Testis (tissue), 3 donors: ENCODE results near the gene EPHA7. TPM values are rescaled to one million over a fixed set of nuclear protein-coding genes. Genes with fewer than 3 reads are reported as not detected.

ENCODE experiments used
- DNase-seq: peaks from one replicate; pipeline ENCODE4 v3.0.0-alpha.2; 2019
- H3K27ac ChIP-seq, 2 donors: fragments of 200-600 bp; sonication (generic); one replicate each; pipeline ENCODE4 v1.5.1; 2019
- H3K27me3 ChIP-seq: fragments of 200-600 bp; sonication (generic); one replicate; pipeline ENCODE4 v1.5.1; 2019
- H3K36me3 ChIP-seq: fragments of 200-600 bp; sonication (generic); one replicate; pipeline ENCODE4 v1.5.1; 2017; ENCODE audit warnings: low read depth; ENCODE audit errors: missing control alignments
- H3K4me1 ChIP-seq: fragments of 200-600 bp; sonication (generic); one replicate; pipeline ENCODE4 v1.5.1; 2019
- H3K4me3 ChIP-seq, 2 donors: fragments of 200-600 bp; sonication (generic); one replicate each; pipeline ENCODE4 v1.5.1; 2017 to 2019
- H3K9me3 ChIP-seq: fragments of 200-600 bp; sonication (generic); one replicate; pipeline ENCODE4 v1.5.1; 2017
- POLR2A ChIP-seq: fragments of 450-650 bp; IDR thresholded peaks from one replicate; pipeline ENCODE4 v1.6.1; 2017; ENCODE audit warnings: antibody characterized with exemption, mild to moderate bottlenecking, moderate library complexity
- WGBS, 2 donors: methylation state at CpG; one replicate each; pipeline ENCODE4 v1.1.5; 2018; 5-methylcytosine and 5-hydroxymethylcytosine counted together
- intact Hi-C: fragments of 100-400 bp; cut with DNase I; formaldehyde crosslinking; loops from one replicate; pipeline ENCODE4 v1.15.1; 2023; ENCODE audit warnings: low total_unique reads
- polyA plus RNA-seq: library from polyadenylated mRNA; stranded (reverse); fragments of 350-450 nt; fragmentation: Illumina TruSeq; extraction: RNeasy Lipid Tissue Mini Kit (QIAGEN cat#74804); gene quantifications from one replicate; pipeline ENCODE4 v1.2.3, GENCODE V29; 2014; ENCODE audit warnings: low read depth, low replicate concordance; ENCODE audit not compliant: insufficient read depth
- total RNA-seq, 2 donors: library from RNA; depleted of rRNA; stranded (reverse); fragments of >200 nt; gene quantifications; one replicate each; pipeline ENCODE4 v1.2.3, GENCODE V29; 2016
- TF ChIP-seq, protein P1 (sequence below), 3 experiments: fragments of 450-650 bp in 2 of 3; fragments of 200-600 bp in 1 of 3; sonication (generic) in 1 of 3; IDR thresholded peaks; one replicate each; pipeline ENCODE4 v1.5.1; 2016 to 2019; ENCODE audit warnings: antibody characterized with exemption in 3 of 3, mild to moderate bottlenecking in 2 of 3, moderate library complexity in 1 of 3

The EPHA7 gene
- total and polyA plus RNA-seq, 3 donors from 2014 or later: 3.4 to 7.2 (median 4.8) TPM

DNA sequence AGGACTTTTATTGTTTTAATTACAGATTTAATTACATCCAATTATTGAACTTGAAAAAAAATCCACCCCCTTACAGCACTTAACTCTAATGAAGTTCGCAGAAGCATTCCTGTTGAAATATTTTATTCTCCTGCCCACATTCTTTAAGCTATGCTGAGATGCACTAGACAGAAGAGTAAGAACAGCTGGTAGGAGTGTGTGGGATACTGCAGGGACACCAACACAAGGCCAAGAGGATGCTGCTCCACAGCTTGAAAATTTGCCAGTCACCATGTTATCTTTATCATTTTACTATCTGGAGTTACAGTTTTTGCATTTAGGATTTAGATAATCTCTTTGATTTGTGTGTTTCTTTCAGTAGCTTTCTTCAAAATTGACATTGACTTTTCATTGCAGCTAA, 180.7 kb downstream of the EPHA7 start:
- intact Hi-C loops: no loop called here

DNA sequence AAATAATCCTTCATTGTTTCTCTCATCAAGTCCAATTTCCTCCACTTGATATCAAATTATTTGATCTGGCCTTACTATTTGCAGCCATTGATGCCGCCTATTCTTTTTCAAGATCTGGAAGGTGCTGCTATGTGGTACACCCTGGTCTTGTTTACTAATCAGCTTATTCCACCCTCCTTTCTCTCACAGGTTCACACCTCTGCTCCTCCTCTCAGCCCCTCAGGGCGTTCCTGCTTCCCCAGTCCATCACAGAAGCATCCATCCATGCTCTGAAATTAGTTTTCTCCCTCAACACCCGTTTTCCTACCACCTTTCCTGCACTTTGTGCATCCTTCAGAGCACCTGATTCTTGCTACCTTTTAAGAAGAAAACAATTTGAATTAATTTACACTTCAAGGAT, 183.6 kb downstream of the EPHA7 start:
- TF ChIP-seq POLR2A: no peak
- Histone ChIP-seq H3K4me1 (no peaks in the 10 kb centered on the region), H3K4me3 (no peak overlapping the region), H3K27me3 (no peaks in the 10 kb centered on the region), H3K36me3 (no peaks in the 10 kb centered on the region), H3K9me3 (no peaks in the 10 kb centered on the region), H3K27ac (no peak overlapping the region)
- 71 to 85% methylated on average over 3 of the region's 3 CpGs for WGBS, 2 donors
- intact Hi-C loops: no loop called here
- DNase-seq: no peak

More for the DNA sequence above, 180.7 kb downstream of the EPHA7 start:
- H3K27ac ChIP-seq: no peak overlapping the region
- 44 to 49% methylated on average over 1 of the region's 1 CpG for WGBS, 2 donors
- H3K4me1 ChIP-seq: no peaks in the 10 kb centered on the region
- no peaks in the 10 kb centered on the region for H3K36me3 ChIP-seq
- TF ChIP-seq, protein P1, sequence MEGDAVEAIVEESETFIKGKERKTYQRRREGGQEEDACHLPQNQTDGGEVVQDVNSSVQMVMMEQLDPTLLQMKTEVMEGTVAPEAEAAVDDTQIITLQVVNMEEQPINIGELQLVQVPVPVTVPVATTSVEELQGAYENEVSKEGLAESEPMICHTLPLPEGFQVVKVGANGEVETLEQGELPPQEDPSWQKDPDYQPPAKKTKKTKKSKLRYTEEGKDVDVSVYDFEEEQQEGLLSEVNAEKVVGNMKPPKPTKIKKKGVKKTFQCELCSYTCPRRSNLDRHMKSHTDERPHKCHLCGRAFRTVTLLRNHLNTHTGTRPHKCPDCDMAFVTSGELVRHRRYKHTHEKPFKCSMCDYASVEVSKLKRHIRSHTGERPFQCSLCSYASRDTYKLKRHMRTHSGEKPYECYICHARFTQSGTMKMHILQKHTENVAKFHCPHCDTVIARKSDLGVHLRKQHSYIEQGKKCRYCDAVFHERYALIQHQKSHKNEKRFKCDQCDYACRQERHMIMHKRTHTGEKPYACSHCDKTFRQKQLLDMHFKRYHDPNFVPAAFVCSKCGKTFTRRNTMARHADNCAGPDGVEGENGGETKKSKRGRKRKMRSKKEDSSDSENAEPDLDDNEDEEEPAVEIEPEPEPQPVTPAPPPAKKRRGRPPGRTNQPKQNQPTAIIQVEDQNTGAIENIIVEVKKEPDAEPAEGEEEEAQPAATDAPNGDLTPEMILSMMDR (IDR thresholded peaks at IDR 0.05): no peak
- TF ChIP-seq POLR2A: no peak
- no peak overlapping the region for H3K4me3 ChIP-seq
- no peaks in the 10 kb centered on the region for H3K27me3 ChIP-seq
- no peaks in the 10 kb centered on the region for H3K9me3 ChIP-seq
- no peak for DNase-seq

DNA sequence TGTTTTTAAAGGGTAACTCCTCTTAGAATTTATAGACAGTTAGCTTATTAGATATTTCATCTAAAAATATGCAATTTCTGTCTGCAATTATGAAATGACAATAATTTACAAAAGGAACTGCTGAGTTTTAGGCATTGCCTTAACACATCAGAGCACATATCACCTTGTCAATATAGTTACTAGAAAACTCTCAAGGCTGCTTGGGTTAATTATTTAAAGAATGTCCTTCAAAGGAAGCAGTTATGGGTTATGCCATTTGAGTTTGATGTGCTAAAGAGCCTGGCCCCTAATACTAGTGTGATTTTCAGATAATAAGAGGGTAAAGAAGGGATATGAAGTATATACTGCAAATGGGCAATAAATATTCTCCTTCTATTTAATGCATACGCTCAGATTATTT, 192.5 kb downstream of the EPHA7 start:
- no peak for DNase-seq
- intact Hi-C loops: no loop called here

DNA sequence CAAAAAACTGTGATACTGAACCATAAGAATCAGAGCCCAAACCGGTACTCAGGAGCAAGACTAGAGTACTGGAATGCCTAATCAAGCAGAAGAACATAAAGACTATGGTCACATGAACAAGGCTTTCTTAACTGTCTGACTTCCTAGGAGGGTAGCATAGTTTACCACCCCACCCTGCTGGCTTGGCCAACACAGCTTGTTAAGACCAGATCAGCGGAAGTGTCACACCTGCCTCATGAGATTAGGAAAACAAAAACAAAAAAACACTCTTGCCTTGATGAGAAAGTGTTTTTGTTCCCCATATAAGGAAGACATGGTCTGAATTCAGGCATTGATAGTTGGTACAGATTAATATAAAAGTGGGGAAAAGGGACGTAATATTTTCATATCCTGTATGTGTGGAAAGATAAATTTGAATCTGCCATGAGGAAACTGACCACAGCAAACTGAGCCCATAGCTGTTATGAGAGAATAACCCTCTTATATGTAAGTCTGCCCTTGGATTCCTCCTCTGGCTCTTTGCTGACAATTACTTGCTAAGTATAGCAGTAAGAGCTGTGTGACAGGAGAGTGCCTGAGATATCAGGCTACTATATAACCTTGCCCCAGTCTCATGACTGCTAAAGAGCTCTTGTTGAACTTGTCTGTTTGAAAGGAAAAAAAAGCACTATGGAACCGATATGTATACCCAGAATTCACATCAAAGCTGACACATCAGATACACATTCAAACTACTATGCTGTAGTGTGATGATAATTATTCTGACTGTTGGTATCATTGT, 197.1 kb downstream of the EPHA7 start:
- WGBS, 2 donors: 83 to 88% methylated on average over 4 of the region's 4 CpGs
- DNase-seq: no peak
- intact Hi-C loops: no loop called here

More for the DNA sequence above, 192.5 kb downstream of the EPHA7 start:
- no peak for TF ChIP-seq POLR2A
- TF ChIP-seq, protein P1 (IDR thresholded peaks at IDR 0.05): no peak
- no peaks in the 10 kb centered on the region for H3K27me3 ChIP-seq
- no peak overlapping the region for H3K27ac ChIP-seq
- H3K9me3 ChIP-seq: no peaks in the 10 kb centered on the region
- H3K36me3 ChIP-seq: no peaks in the 10 kb centered on the region
- no peaks in the 10 kb centered on the region for H3K4me1 ChIP-seq
- 96 to 100% methylated on average over 1 of the region's 1 CpG for WGBS, 2 donors
- H3K4me3 ChIP-seq: no peak overlapping the region

DNA sequence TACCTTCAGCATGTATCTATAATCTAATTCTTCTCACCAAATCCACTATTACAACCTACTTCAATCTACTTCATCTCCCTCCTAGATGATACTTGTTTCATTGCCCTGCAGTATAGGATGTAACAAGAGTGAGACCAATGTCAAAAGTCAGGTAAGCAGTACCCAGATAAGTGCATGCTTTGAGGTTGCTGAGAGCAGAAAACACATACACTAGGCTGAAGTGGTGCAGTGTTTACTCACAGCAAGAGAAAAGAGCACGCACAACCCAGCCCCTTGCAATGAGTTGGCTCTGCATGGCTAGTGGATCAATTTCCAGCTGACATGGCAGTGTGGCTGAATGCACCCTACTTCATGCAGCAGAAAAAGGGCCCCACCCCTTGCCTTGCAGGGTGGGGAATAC, 199.9 kb downstream of the EPHA7 start:
- no peak overlapping the region for H3K27ac ChIP-seq
- DNase-seq: no peak
- WGBS, 2 donors: 100% methylated on average over 1 of the region's 1 CpG
- H3K9me3 ChIP-seq: no peaks in the 10 kb centered on the region
- H3K27me3 ChIP-seq: no peaks in the 10 kb centered on the region
- H3K4me3 ChIP-seq: no peak overlapping the region
- H3K4me1 ChIP-seq: no peaks in the 10 kb centered on the region
- TF ChIP-seq, protein P1 (IDR thresholded peaks at IDR 0.05): no peak
- TF ChIP-seq POLR2A: no peak
- no peaks in the 10 kb centered on the region for H3K36me3 ChIP-seq
- intact Hi-C loops: no loop called here

More for the DNA sequence above, 197.1 kb downstream of the EPHA7 start:
- no peak overlapping the region for H3K27ac ChIP-seq
- no peaks in the 10 kb centered on the region for H3K9me3 ChIP-seq
- H3K4me3 ChIP-seq: no peak overlapping the region
- H3K4me1 ChIP-seq: no peaks in the 10 kb centered on the region
- H3K36me3 ChIP-seq: no peaks in the 10 kb centered on the region
- TF ChIP-seq, protein P1 (IDR thresholded peaks at IDR 0.05): no peak
- TF ChIP-seq POLR2A: no peak
- no peaks in the 10 kb centered on the region for H3K27me3 ChIP-seq
